K562 (cell line): ENCODE data around the gene BIRC5. TPM values are rescaled to one million over a fixed set of nuclear protein-coding genes. Genes with fewer than 3 reads are reported as not detected.

Experiments used
- ARID2 ChIP-seq: fragments of 450-650 bp; IDR thresholded peaks from 2 replicates; pipeline ENCODE4 v1.6.1; 2017; ENCODE audit warnings: antibody characterized with exemption, mild to moderate bottlenecking
- CHD4 ChIP-seq: fragments of 200-600 bp; sonication (generic); IDR thresholded peaks from 3 replicates; pipeline ENCODE4 v1.6.1; 2012; ENCODE audit warnings: low read depth, mild to moderate bottlenecking, mixed read lengths, low read length, inconsistent platforms; ENCODE audit not compliant: insufficient read depth, insufficient replicate concordance, poor library complexity, severe bottlenecking
- CHD7 ChIP-seq: fragments of 200-600 bp; sonication (generic); IDR thresholded peaks from one replicate; pipeline ENCODE4 v1.6.1; 2012; ENCODE audit warnings: mild to moderate bottlenecking, low read depth, low read length, inconsistent platforms
- FOXM1 ChIP-seq, 2 experiments: fragments of 450-650 bp in 1 of 2; sonication (generic) in 1 of 2; formaldehyde crosslinking in 1 of 2; IDR thresholded peaks; 2 replicates each; pipeline versions ENCODE4 v1.6.1 to v1.9.0; 2017 to 2022; ENCODE audit warnings: low read depth in 2 of 2, mild to moderate bottlenecking in 2 of 2, missing genetic modification reagents in 1 of 2, moderate library complexity in 1 of 2
- MTA2 ChIP-seq: fragments of 450-650 bp; IDR thresholded peaks from 2 replicates; pipeline ENCODE4 v1.6.1; 2016; ENCODE audit warnings: low read depth
- PCBP1 ChIP-seq: fragments of 200-400 bp; formaldehyde crosslinking; IDR thresholded peaks from 2 replicates; pipeline ENCODE4 v1.6.1; 2018; ENCODE audit warnings: mild to moderate bottlenecking, low read depth, low read length; ENCODE audit not compliant: poor library complexity, severe bottlenecking
- PYGO2 ChIP-seq: fragments of 450-650 bp; IDR thresholded peaks from 2 replicates; pipeline ENCODE4 v1.6.1; 2016; ENCODE audit warnings: mild to moderate bottlenecking, missing genetic modification characterization, moderate library complexity, missing compliant biosample characterization
- SMAD2 ChIP-seq: fragments of 150-350 bp; IDR thresholded peaks from 2 replicates; pipeline ENCODE4 v1.6.1; 2014; ENCODE audit warnings: low read depth, mild to moderate bottlenecking, low read length
- SNAPC5 ChIP-seq: fragments of 250-450 bp; sonication (Bioruptor Pico); IDR thresholded peaks from 2 replicates; pipeline ENCODE4 v1.8.0; 2021; ENCODE audit warnings: moderate library complexity, mild to moderate bottlenecking, inconsistent platforms
- SOX6 ChIP-seq: fragments of 450-650 bp; IDR thresholded peaks from 2 replicates; pipeline ENCODE4 v1.6.1; 2014; ENCODE audit warnings: mild to moderate bottlenecking
- SP1 ChIP-seq: sonication (generic); formaldehyde crosslinking; IDR thresholded peaks from 2 replicates; pipeline ENCODE4 v1.8.1; 2022; ENCODE audit warnings: mild to moderate bottlenecking, missing genetic modification reagents
- ZBTB7A ChIP-seq: IDR thresholded peaks from 2 replicates; pipeline ENCODE4 v1.6.1; 2011; ENCODE audit warnings: low read depth, mild to moderate bottlenecking, low read length, moderate library complexity, borderline replicate concordance; ENCODE audit not compliant: control insufficient read depth
- ZNF174 ChIP-seq: fragments of 250-450 bp; sonication (Bioruptor Pico); IDR thresholded peaks from 2 replicates; pipeline ENCODE4 v1.4.0; 2020; ENCODE audit warnings: mild to moderate bottlenecking
- ZNF644 ChIP-seq: fragments of 200-800 bp; sonication (Bioruptor generic); IDR thresholded peaks from 2 replicates; pipeline ENCODE4 v1.6.1; 2016; ENCODE audit warnings: low read depth, missing genetic modification characterization, missing compliant biosample characterization
- polyA plus RNA-seq, 8 experiments: library from polyadenylated mRNA; depleted of rRNA in 4 of 8; stranded (reverse) in 5 of 8; unstranded in 3 of 8; fragments of >200 nt; fragmentation: Nextera tagmentation in 2 of 8; fragmentation: Illumina TruSeq in 1 of 8; extraction: Ambion mirVana in 2 of 8; extraction: Trizol in 1 of 8; gene quantifications; 2 replicates each; pipeline versions ENCODE4 v1.2.1 to v1.2.3, GENCODE V29; 2011 to 2014; ENCODE audit warnings: inconsistent platforms in 1 of 8, missing spikeins in 1 of 8
- total RNA-seq, 7 experiments: library from RNA; depleted of rRNA in 6 of 7; stranded (reverse); fragments of >200 nt in 6 of 7; fragmentation: Illumina TruSeq in 2 of 7; extraction: Trizol in 2 of 7; gene quantifications; 2 replicates each; pipeline versions ENCODE4 v1.2.1 to v1.2.3, GENCODE V29; 2011 to 2021; ENCODE audit warnings: low replicate concordance in 1 of 7

Gene BIRC5
- total and polyA plus RNA-seq, 9 of the 15 experiments (the other 6 are each of a cell fraction or from before 2014, with no cell fraction given) = 64.4 to 140 (median 101) TPM

GRCh38 chr17:78258323-78259191 lies 44.5 kb downstream of the BIRC5 start (continued):
- no peak for TF ChIP-seq ZNF174 (CRISPR knock-in tag)
- peak; percentile 72; the same call in 1 of the 2 replicates for TF ChIP-seq ZBTB7A
- TF ChIP-seq FOXM1 (IDR thresholded peaks at IDR 0.05; ENCODE audit: low read depth) = no peak
- no peak for TF ChIP-seq FOXM1 (CRISPR knock-in tag; IDR thresholded peaks at IDR 0.05; ENCODE audit: low read depth)
- peak; percentile 66 for TF ChIP-seq SOX6
- TF ChIP-seq SNAPC5 (CRISPR knock-in tag) = no peak
- no peak for TF ChIP-seq CHD7
- TF ChIP-seq MTA2 = peak; percentile 60
- no peak for TF ChIP-seq PYGO2 (tag)
- TF ChIP-seq ZNF644 (tag) = peak; percentile 34; the same call in 1 of the 2 replicates
- TF ChIP-seq ARID2 = no peak
- peak; percentile 8 for TF ChIP-seq CHD4
- no peak for TF ChIP-seq PCBP1
- TF ChIP-seq SMAD2 = no peak
- no peak for TF ChIP-seq SP1 (CRISPR knock-in tag)
